ENCODE data around the gene HIGD2A. TPM values are rescaled to one million over a fixed set of nuclear protein-coding genes. Genes with fewer than 3 reads are reported as not detected.

The HIGD2A gene
- total and polyA plus RNA-seq, 9 of the 15 experiments (the other 6 are each of a cell fraction or from before 2014, with no cell fraction given), result 94.7 to 264 (median 163) TPM

DNA sequence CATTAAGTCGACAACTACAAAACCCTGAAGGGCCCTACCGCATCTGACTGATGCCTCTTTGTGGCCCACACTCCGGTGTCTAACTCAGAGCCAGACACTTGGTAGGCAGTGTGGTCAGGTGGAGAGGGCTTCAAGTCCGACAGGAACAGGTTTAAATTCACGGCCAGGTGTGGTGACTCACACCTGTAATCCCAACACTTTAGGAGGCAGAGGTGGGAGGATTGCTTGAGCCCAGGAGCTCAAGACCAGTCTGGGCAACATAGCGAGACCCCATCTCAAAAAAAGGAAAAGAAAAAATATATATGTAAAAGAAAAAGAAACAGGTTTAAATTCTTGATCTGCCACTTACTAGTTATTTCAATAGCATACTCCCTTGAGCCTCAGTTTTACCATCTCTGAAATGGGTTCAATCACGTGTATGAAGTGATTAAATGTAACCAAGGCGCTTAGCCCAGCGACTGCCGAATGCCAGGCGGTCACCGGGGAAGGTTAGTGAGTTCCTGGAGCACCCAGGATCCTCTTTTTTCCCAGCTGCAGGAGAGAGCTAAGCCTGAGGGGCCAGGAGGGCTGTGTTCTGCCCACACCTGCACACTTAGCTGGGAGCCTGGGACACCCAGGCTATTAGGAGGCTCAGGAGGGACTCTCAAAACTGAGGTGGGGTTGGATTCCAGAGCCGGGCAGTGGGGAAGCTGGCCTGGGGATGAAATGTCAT, 26.8 kb downstream of the HIGD2A start (continued):
- TF ChIP-seq, protein P1, sequence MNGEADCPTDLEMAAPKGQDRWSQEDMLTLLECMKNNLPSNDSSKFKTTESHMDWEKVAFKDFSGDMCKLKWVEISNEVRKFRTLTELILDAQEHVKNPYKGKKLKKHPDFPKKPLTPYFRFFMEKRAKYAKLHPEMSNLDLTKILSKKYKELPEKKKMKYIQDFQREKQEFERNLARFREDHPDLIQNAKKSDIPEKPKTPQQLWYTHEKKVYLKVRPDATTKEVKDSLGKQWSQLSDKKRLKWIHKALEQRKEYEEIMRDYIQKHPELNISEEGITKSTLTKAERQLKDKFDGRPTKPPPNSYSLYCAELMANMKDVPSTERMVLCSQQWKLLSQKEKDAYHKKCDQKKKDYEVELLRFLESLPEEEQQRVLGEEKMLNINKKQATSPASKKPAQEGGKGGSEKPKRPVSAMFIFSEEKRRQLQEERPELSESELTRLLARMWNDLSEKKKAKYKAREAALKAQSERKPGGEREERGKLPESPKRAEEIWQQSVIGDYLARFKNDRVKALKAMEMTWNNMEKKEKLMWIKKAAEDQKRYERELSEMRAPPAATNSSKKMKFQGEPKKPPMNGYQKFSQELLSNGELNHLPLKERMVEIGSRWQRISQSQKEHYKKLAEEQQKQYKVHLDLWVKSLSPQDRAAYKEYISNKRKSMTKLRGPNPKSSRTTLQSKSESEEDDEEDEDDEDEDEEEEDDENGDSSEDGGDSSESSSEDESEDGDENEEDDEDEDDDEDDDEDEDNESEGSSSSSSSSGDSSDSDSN (IDR thresholded peaks at IDR 0.05; ENCODE audit: borderline replicate concordance in 1 of 2, low read depth in 2 of 2, low read length in 2 of 2), result no peak
- TF ChIP-seq, protein P2, sequence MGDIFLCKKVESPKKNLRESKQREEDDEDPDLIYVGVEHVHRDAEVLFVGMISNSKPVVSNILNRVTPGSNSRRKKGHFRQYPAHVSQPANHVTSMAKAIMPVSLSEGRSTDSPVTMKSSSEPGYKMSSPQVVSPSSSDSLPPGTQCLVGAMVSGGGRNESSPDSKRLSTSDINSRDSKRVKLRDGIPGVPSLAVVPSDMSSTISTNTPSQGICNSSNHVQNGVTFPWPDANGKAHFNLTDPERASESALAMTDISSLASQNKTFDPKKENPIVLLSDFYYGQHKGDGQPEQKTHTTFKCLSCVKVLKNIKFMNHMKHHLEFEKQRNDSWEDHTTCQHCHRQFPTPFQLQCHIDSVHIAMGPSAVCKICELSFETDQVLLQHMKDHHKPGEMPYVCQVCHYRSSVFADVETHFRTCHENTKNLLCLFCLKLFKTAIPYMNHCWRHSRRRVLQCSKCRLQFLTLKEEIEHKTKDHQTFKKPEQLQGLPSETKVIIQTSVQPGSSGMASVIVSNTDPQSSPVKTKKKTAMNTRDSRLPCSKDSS (IDR thresholded peaks at IDR 0.05; ENCODE audit: low read depth, partially characterized antibody), result no peak
- TF ChIP-seq RCOR1 (IDR thresholded peaks at IDR 0.05; ENCODE audit: borderline replicate concordance in 1 of 2, low read depth in 2 of 2, low read length in 2 of 2), result peak in 1 of 2 experiments; percentile 90; a peak in 3 of 4 replicates
- peak; percentile 94; the same call in 1 of the 2 replicates for TF ChIP-seq HDAC2 (IDR thresholded peaks at IDR 0.05)
- TF ChIP-seq, protein P3, sequence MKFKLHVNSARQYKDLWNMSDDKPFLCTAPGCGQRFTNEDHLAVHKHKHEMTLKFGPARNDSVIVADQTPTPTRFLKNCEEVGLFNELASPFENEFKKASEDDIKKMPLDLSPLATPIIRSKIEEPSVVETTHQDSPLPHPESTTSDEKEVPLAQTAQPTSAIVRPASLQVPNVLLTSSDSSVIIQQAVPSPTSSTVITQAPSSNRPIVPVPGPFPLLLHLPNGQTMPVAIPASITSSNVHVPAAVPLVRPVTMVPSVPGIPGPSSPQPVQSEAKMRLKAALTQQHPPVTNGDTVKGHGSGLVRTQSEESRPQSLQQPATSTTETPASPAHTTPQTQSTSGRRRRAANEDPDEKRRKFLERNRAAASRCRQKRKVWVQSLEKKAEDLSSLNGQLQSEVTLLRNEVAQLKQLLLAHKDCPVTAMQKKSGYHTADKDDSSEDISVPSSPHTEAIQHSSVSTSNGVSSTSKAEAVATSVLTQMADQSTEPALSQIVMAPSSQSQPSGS (CRISPR knock-in tag; IDR thresholded peaks at IDR 0.05), result no peak
- peak in 1 of 2 experiments; percentile 81; a peak in 2 of 3 replicates for TF ChIP-seq CBX3 (IDR thresholded peaks at IDR 0.05; ENCODE audit: borderline replicate concordance in 1 of 2, low read length in 2 of 2)
- TF ChIP-seq E2F3 (CRISPR knock-in tag; IDR thresholded peaks at IDR 0.05), result no peak
- peak; percentile 98 for TF ChIP-seq ADNP (tag; IDR thresholded peaks at IDR 0.05)
- TF ChIP-seq ZNF586 (CRISPR knock-in tag; conservative IDR thresholded peaks at IDR 0.05), result no peak
- TF ChIP-seq PHF20 (IDR thresholded peaks at IDR 0.05; ENCODE audit: partially characterized antibody), result peak; percentile 17
- TF ChIP-seq, protein P4, sequence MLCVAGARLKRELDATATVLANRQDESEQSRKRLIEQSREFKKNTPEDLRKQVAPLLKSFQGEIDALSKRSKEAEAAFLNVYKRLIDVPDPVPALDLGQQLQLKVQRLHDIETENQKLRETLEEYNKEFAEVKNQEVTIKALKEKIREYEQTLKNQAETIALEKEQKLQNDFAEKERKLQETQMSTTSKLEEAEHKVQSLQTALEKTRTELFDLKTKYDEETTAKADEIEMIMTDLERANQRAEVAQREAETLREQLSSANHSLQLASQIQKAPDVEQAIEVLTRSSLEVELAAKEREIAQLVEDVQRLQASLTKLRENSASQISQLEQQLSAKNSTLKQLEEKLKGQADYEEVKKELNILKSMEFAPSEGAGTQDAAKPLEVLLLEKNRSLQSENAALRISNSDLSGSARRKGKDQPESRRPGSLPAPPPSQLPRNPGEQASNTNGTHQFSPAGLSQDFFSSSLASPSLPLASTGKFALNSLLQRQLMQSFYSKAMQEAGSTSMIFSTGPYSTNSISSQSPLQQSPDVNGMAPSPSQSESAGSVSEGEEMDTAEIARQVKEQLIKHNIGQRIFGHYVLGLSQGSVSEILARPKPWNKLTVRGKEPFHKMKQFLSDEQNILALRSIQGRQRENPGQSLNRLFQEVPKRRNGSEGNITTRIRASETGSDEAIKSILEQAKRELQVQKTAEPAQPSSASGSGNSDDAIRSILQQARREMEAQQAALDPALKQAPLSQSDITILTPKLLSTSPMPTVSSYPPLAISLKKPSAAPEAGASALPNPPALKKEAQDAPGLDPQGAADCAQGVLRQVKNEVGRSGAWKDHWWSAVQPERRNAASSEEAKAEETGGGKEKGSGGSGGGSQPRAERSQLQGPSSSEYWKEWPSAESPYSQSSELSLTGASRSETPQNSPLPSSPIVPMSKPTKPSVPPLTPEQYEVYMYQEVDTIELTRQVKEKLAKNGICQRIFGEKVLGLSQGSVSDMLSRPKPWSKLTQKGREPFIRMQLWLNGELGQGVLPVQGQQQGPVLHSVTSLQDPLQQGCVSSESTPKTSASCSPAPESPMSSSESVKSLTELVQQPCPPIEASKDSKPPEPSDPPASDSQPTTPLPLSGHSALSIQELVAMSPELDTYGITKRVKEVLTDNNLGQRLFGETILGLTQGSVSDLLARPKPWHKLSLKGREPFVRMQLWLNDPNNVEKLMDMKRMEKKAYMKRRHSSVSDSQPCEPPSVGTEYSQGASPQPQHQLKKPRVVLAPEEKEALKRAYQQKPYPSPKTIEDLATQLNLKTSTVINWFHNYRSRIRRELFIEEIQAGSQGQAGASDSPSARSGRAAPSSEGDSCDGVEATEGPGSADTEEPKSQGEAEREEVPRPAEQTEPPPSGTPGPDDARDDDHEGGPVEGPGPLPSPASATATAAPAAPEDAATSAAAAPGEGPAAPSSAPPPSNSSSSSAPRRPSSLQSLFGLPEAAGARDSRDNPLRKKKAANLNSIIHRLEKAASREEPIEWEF (CRISPR knock-in tag; IDR thresholded peaks at IDR 0.05), result no peak
- TF ChIP-seq SMARCA5 (IDR thresholded peaks at IDR 0.05), result peak; percentile 88; the same call in 1 of the 2 replicates
- no peak for TF ChIP-seq DNMT1 (IDR thresholded peaks at IDR 0.05)
- TF ChIP-seq, protein P5, sequence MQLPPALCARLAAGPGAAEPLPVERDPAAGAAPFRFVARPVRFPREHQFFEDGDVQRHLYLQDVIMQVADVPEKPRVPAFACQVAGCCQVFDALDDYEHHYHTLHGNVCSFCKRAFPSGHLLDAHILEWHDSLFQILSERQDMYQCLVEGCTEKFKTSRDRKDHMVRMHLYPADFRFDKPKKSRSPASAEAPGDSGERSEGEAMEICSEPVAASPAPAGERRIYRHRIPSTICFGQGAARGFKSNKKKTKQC (CRISPR knock-in tag; IDR thresholded peaks at IDR 0.05), result no peak
- TF ChIP-seq EP400 (IDR thresholded peaks at IDR 0.05), result no peak
- TF ChIP-seq GTF2E2 (tag; IDR thresholded peaks at IDR 0.05), result no peak
